OCI-LY3 (cell line): ENCODE results near the gene RAB7A.

Source experiments
- H2AFZ ChIP-seq: fragments of 200-600, 300-600 bp; shearing (Covaris generic); 2 replicates; pipeline ENCODE4 v1.6.0; 2014; ENCODE audit warnings: antibody characterized with exemption, low read depth, low read length
- H3K27ac ChIP-seq: fragments of 200-600, 300-600 bp; sonication (generic); 2 replicates; pipeline ENCODE4 v1.5.1; 2014; ENCODE audit warnings: mild to moderate bottlenecking, low read length, moderate library complexity, mixed read lengths
- H3K27me3 ChIP-seq: fragments of 200-600, 300-600 bp; sonication (generic); 2 replicates; pipeline ENCODE4 v1.6.1; 2014; ENCODE audit warnings: low read depth, low read length, mixed read lengths
- H3K36me3 ChIP-seq: fragments of 200-600, 300-600 bp; sonication (generic); replicated peaks from 2 replicates; pipeline ENCODE3; 2014; ENCODE audit warnings: low read depth, low read length, mixed read lengths
- H3K4me1 ChIP-seq: fragments of 300-600, 200-600 bp; sonication (generic); 2 replicates; pipeline ENCODE4 v1.6.1; 2014; ENCODE audit warnings: low read length, mixed read lengths
- H3K4me2 ChIP-seq: fragments of 200-600, 300-600 bp; sonication (generic); 2 replicates; pipeline ENCODE4 v1.6.1; 2014; ENCODE audit warnings: low read length, mixed read lengths
- H3K4me3 ChIP-seq: fragments of 300-600, 200-600 bp; sonication (generic); 2 replicates; pipeline ENCODE4 v1.5.1; 2014; ENCODE audit warnings: antibody characterized with exemption, mild to moderate bottlenecking, low read length, moderate library complexity
- H3K79me2 ChIP-seq: fragments of 300-600, 200-600 bp; shearing (Covaris generic); 2 replicates; pipeline ENCODE4 v1.6.1; 2014; ENCODE audit warnings: mild to moderate bottlenecking, low read length, mixed read lengths
- H3K9ac ChIP-seq: fragments of 300-600, 200-600 bp; shearing (Covaris generic); 2 replicates; pipeline ENCODE4 v1.6.0; 2014; ENCODE audit warnings: mild to moderate bottlenecking, low read length, moderate library complexity
- H3K9me3 ChIP-seq: fragments of 200-600, 300-600 bp; shearing (Covaris generic); 2 replicates; pipeline ENCODE4 v1.6.1; 2014; ENCODE audit warnings: low read length, mixed read lengths; ENCODE audit not compliant: insufficient read depth
- H4K20me1 ChIP-seq: fragments of 200-600, 300-600 bp; sonication (generic); 2 replicates; pipeline ENCODE4 v1.6.1; 2016; ENCODE audit warnings: low read length, mixed read lengths; ENCODE audit not compliant: insufficient read depth
- EZH2phosphoT487 ChIP-seq: fragments of 200-600 bp; shearing (Covaris generic); IDR thresholded peaks from 2 replicates; pipeline ENCODE4 v1.6.1; 2018; ENCODE audit warnings: antibody characterized with exemption, mixed run types, low read depth
- TF ChIP-seq, protein P1 (sequence below): fragments of 200-600, 300-600 bp; sonication (generic); IDR thresholded peaks from 2 replicates; pipeline ENCODE4 v1.5.1; 2014; ENCODE audit warnings: antibody characterized with exemption, low read length, low read depth

The RAB7A gene

DNA sequence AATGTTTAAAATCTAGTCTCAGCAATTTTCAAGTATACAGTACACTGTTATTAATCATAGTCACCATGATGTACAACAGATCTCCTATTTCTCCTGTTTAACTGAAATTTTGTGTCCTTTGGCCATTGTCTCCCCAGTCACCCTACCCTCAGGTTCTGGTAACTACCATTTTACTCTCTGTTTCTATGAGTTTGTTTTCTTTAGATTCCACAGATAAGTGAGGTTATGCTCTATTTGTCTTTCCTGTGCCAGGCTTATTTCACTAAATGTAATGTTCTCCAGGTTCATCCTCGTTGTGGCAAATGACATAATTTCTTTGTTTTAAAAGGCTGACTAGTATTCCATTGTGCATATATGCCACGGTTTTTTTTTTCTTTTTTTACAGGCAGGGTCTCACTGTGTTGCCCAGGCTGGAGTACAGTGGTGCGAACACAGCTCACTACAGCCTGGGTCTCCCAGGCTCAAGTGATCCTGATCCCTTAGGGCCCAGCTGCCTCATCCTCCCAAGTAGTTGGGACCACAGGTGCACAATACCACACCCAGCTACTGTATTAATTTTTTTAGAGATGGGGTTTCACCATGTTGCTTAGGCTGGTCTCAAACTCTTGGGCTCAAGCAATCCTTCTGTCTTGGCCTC lies 50.0 kb downstream of the RAB7A start:
- Histone ChIP-seq H3K27me3 (no peaks in the 10 kb centered on the region), H3K36me3 (peaks cover 11% of the 10 kb centered on the region), H2AFZ (no peak overlapping the region), H3K79me2 (peaks cover 89% of the 10 kb centered on the region), H3K9me3 (peaks cover 2% of the 10 kb centered on the region; the same call in 1 of the 2 replicates), H4K20me1 (peaks cover 81% of the 10 kb centered on the region), H3K4me2 (no peak overlapping the region), H3K4me3 (no peak overlapping the region), H3K4me1 (peaks cover 11% of the 10 kb centered on the region), H3K9ac (no peak overlapping the region), H3K27ac (no peak overlapping the region)
- TF ChIP-seq, protein P1, sequence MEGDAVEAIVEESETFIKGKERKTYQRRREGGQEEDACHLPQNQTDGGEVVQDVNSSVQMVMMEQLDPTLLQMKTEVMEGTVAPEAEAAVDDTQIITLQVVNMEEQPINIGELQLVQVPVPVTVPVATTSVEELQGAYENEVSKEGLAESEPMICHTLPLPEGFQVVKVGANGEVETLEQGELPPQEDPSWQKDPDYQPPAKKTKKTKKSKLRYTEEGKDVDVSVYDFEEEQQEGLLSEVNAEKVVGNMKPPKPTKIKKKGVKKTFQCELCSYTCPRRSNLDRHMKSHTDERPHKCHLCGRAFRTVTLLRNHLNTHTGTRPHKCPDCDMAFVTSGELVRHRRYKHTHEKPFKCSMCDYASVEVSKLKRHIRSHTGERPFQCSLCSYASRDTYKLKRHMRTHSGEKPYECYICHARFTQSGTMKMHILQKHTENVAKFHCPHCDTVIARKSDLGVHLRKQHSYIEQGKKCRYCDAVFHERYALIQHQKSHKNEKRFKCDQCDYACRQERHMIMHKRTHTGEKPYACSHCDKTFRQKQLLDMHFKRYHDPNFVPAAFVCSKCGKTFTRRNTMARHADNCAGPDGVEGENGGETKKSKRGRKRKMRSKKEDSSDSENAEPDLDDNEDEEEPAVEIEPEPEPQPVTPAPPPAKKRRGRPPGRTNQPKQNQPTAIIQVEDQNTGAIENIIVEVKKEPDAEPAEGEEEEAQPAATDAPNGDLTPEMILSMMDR: no peak
- TF ChIP-seq EZH2phosphoT487: no peak

DNA sequence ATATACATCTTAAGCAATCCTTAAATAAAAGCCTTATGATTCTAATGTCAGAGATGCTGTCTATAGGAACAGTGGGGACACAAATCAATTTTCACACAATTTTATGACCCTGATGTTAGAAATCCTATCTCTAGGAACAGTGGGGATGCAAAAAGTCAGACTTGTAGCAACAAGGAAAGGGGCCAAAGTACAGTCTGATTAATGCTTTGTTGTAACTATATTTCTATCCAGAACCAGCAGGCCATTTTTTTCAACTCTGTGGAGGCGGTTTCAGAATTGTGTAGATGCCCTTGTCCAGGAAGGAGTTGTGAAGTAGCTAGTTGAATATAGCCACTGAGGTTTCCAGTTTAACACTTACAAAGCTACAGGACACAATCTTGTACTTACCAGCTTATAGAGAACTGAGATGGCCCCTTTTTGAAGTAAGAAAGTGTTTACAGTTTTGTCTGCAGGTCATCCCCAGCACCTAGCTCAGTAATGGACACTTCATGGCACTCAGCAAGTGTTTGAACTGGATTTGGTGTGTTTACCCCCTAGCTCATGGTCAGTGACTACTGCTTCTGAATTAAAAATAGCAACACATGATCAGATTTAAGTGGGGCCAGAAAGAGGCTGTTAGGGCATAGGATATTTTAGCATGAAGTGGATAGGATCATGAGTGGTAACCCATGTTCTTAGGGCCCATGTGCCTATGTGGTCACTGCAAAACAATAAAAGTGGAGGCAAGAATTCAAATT lies 54.3 kb downstream of the RAB7A start:
- H3K4me2 ChIP-seq: no peak overlapping the region
- H3K27ac ChIP-seq: no peak overlapping the region
- no peak overlapping the region for H3K4me3 ChIP-seq
- H2AFZ ChIP-seq: no peak overlapping the region
- H3K27me3 ChIP-seq: no peaks in the 10 kb centered on the region
- no peak for TF ChIP-seq EZH2phosphoT487
- TF ChIP-seq, protein P1: no peak
- H3K79me2 ChIP-seq: peaks cover 98% of the 10 kb centered on the region
- H3K4me1 ChIP-seq: peaks cover 11% of the 10 kb centered on the region
- no peak overlapping the region for H3K9ac ChIP-seq
- H4K20me1 ChIP-seq: peaks cover 99% of the 10 kb centered on the region
- no peaks in the 10 kb centered on the region for H3K9me3 ChIP-seq
- no peaks in the 10 kb centered on the region for H3K36me3 ChIP-seq

DNA sequence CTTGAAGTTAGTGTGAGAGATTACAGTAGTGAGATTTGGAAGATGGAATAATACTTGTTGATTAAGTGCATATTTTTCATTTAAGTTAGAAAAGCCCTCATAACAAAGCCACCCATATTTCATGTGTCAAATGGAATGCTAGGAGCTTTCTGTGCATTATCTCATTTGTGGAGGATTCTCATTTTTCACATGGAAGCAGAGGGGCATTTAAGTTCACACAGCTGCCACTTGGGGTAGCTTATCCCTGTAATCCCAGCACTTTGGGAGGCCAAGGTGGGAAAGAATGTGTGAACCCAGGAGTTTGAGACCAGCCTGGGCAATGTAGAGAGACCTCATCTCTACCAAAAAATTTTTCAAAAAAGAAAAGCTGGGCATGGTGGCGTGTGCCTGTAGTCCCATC lies 55.2 kb downstream of the RAB7A start:
- Histone ChIP-seq H3K4me1 (peaks cover 11% of the 10 kb centered on the region), H3K4me2 (no peak overlapping the region), H3K27ac (no peak overlapping the region), H3K4me3 (no peak overlapping the region), H3K79me2 (peaks cover 98% of the 10 kb centered on the region), H3K9ac (no peak overlapping the region), H4K20me1 (peaks cover 98% of the 10 kb centered on the region), H3K9me3 (no peaks in the 10 kb centered on the region), H3K27me3 (no peaks in the 10 kb centered on the region), H2AFZ (no peak overlapping the region), H3K36me3 (no peaks in the 10 kb centered on the region)
- no peak for TF ChIP-seq EZH2phosphoT487
- TF ChIP-seq, protein P1: no peak

DNA sequence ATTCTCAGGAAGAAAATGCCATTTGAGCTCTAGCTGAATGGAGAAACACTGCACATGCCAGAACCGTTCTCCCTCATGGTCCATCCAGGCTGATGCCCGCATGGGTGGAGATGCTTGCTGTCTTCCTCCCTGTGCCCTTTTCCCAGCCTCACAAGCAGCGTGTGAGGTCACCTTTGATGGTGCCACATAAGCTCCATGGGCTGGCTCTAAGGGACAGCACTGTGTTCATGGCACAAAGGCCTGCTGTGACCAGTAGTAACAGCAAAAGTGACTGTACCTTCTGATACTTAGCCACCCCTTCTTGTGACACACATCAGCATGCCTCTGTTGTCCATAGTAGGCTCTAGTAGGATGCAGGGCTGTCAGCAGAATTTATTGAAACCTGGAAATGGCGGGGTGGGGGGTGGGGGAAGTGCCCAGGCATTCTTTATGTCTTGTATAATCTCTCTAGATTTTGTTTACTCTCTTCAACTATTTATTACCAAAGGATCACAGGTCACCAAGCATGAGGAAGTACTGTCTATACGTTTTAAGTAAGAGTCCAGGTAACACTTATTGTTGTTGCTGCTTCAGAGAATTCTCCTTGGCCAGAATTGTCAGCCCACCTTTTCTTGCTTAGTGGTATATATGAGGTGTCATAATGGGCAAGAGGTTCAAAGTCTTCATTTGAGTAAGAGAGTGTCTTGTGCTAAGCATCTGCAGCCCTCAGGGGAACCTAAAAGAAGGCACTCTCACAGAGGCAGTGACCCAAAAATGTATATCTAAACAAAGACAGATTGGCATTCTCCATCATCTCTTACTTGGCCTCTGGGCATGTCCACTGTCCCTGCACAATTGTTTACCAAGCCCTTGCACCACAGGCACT lies 56.5 kb downstream of the RAB7A start:
- peaks cover 23% of the 10 kb centered on the region for H3K4me1 ChIP-seq
- no peak overlapping the region for H3K9ac ChIP-seq
- TF ChIP-seq EZH2phosphoT487: no peak
- TF ChIP-seq, protein P1: no peak
- no peak overlapping the region for H3K4me3 ChIP-seq
- H3K4me2 ChIP-seq: no peak overlapping the region
- peaks cover 98% of the 10 kb centered on the region for H4K20me1 ChIP-seq
- no peak overlapping the region for H3K27ac ChIP-seq
- no peaks in the 10 kb centered on the region for H3K36me3 ChIP-seq
- H3K9me3 ChIP-seq: no peaks in the 10 kb centered on the region
- H3K79me2 ChIP-seq: peaks cover 98% of the 10 kb centered on the region
- no peaks in the 10 kb centered on the region for H3K27me3 ChIP-seq
- no peak overlapping the region for H2AFZ ChIP-seq
